IMR-90 (cell line): ENCODE results near the gene RBBP8. TPM values are rescaled to one million over a fixed set of nuclear protein-coding genes. Genes with fewer than 3 reads are reported as not detected.
A peak's percentile ranks its signal among the peaks of the same experiment; 100 is the strongest.

Experiments used
- ATAC-seq: fragments of 200-7000 bp; cut with Tn5 transposase; 2 replicates; pipeline ENCODE4 v1.9.1; 2020; ENCODE audit warnings: low read depth, mild to moderate bottlenecking, moderate library complexity
- BruUV-seq: library from RNA; stranded (reverse); fragments of 400-500 nt; replicated peaks from 2 replicates; lab custom pipeline; 2021; lab: Mats Ljungman, UMichigan
- CTCF ChIA-PET: fragments of 300-600 bp; formaldehyde crosslinking; extraction: SDS; loops from one replicate; lab custom pipeline; 2021; ENCODE audit warnings: antibody characterized with exemption; lab: Yijun Ruan, JAX
- POLR2A ChIA-PET: fragments of 300-600 bp; sonication (Branson Sonifier 250); formaldehyde crosslinking; loops from one replicate; lab custom pipeline; 2022; ENCODE audit warnings: antibody characterized with exemption; ENCODE audit not compliant: unreplicated experiment; lab: Charles Lee
- DNase-seq: peaks from one replicate; pipeline ENCODE4 v3.0.0; 2013
- H2AFZ ChIP-seq: replicated peaks from 2 replicates; pipeline ENCODE3; 2013; ENCODE audit warnings: low read length, mild to moderate bottlenecking; ENCODE audit not compliant: poor library complexity
- H2AK5ac ChIP-seq: 2 replicates; pipeline ENCODE4 v1.6.1; 2013; ENCODE audit warnings: low read depth, low read length, inconsistent platforms
- H2AK9ac ChIP-seq: replicated peaks from 2 replicates; pipeline ENCODE3; 2013; ENCODE audit warnings: mild to moderate bottlenecking, low read depth, low read length, moderate library complexity; ENCODE audit not compliant: poor library complexity
- H2BK120ac ChIP-seq: 2 replicates; pipeline ENCODE4 v1.6.1; 2013; ENCODE audit warnings: low read depth, low read length, inconsistent platforms
- H2BK15ac ChIP-seq: 3 replicates; pipeline ENCODE4 v1.6.1; 2013; ENCODE audit warnings: low read depth, low read length, inconsistent platforms
- H2BK20ac ChIP-seq: 2 replicates; pipeline ENCODE4 v1.6.1; 2013; ENCODE audit warnings: low read depth, mild to moderate bottlenecking, inconsistent platforms, low read length, moderate library complexity
- H2BK5ac ChIP-seq: 2 replicates; pipeline ENCODE4 v1.6.1; 2013; ENCODE audit warnings: mild to moderate bottlenecking, low read depth, low read length, inconsistent platforms; ENCODE audit not compliant: poor library complexity, severe bottlenecking
- H3K14ac ChIP-seq: replicated peaks from 2 replicates; pipeline ENCODE4 v1.6.1; 2013; ENCODE audit warnings: low read depth, low read length, inconsistent platforms
- H3K18ac ChIP-seq: 2 replicates; pipeline ENCODE4 v1.6.1; 2013; ENCODE audit warnings: low read depth, low read length, control low read depth
- H3K23ac ChIP-seq: 2 replicates; pipeline ENCODE4 v1.6.1; 2013; ENCODE audit warnings: low read depth, low read length, inconsistent platforms
- H3K27ac ChIP-seq: 2 replicates; pipeline ENCODE4 v1.5.1; 2013; ENCODE audit warnings: mild to moderate bottlenecking, control low read depth, low read length; ENCODE audit not compliant: insufficient read depth
- H3K27me3 ChIP-seq: 2 replicates; pipeline ENCODE4 v1.6.1; 2013; ENCODE audit warnings: low read length; ENCODE audit not compliant: control insufficient read depth, insufficient read depth
- H3K36me3 ChIP-seq: 2 replicates; pipeline ENCODE4 v1.6.1; 2013; ENCODE audit warnings: low read length, mixed read lengths; ENCODE audit not compliant: control insufficient read depth, insufficient read depth
- H3K4ac ChIP-seq: 2 replicates; pipeline ENCODE4 v1.6.1; 2013; ENCODE audit warnings: low read depth, low read length, inconsistent platforms
- H3K4me1 ChIP-seq: 2 replicates; pipeline ENCODE4 v1.6.1; 2013; ENCODE audit warnings: low read length, mixed read lengths; ENCODE audit not compliant: control insufficient read depth, insufficient read depth
- H3K4me2 ChIP-seq: 2 replicates; pipeline ENCODE4 v1.6.1; 2013; ENCODE audit warnings: low read depth, mild to moderate bottlenecking, control low read depth, low read length, moderate library complexity
- H3K4me3 ChIP-seq: 2 replicates; pipeline ENCODE4 v1.5.1; 2013; ENCODE audit warnings: low read depth, mild to moderate bottlenecking, control low read depth, low read length, moderate library complexity; ENCODE audit not compliant: insufficient read depth
- H3K56ac ChIP-seq: 2 replicates; pipeline ENCODE4 v1.6.1; 2013; ENCODE audit warnings: low read length, inconsistent platforms; ENCODE audit not compliant: insufficient read depth; ENCODE audit errors: extremely low read depth
- H3K79me1 ChIP-seq, 2 experiments: 2 replicates each; pipeline ENCODE4 v1.6.1; 2013; ENCODE audit warnings: low read length in 2 of 2, inconsistent platforms in 1 of 2, low read depth in 1 of 2
- H3K9ac ChIP-seq: 2 replicates; pipeline ENCODE4 v1.6.1; 2013; ENCODE audit warnings: low read depth, low read length, control low read depth
- H3K9me1 ChIP-seq: 2 replicates; pipeline ENCODE4 v1.6.1; 2013; ENCODE audit warnings: low read length, inconsistent platforms; ENCODE audit not compliant: insufficient read depth
- H3K9me3 ChIP-seq: 2 replicates; pipeline ENCODE4 v1.6.1; 2013; ENCODE audit warnings: low read length; ENCODE audit not compliant: control insufficient read depth, insufficient read depth
- H4K20me1 ChIP-seq: 2 replicates; pipeline ENCODE4 v1.6.1; 2013; ENCODE audit warnings: low read length, inconsistent platforms; ENCODE audit not compliant: insufficient read depth
- H4K5ac ChIP-seq: 2 replicates; pipeline ENCODE4 v1.6.1; 2013; ENCODE audit warnings: mild to moderate bottlenecking, low read depth, low read length, control low read depth
- H4K8ac ChIP-seq, 2 experiments: 2 replicates each; pipeline ENCODE4 v1.6.1; 2013; ENCODE audit warnings: low read depth in 2 of 2, low read length in 2 of 2, control low read depth in 1 of 2, inconsistent platforms in 1 of 2
- H4K91ac ChIP-seq: 2 replicates; pipeline ENCODE4 v1.6.1; 2013; ENCODE audit warnings: low read depth, low read length, inconsistent platforms; ENCODE audit not compliant: insufficient read depth
- CEBPB ChIP-seq: IDR thresholded peaks from 2 replicates; pipeline ENCODE4 v1.6.1; 2012; ENCODE audit warnings: low read depth, low read length, improper control_type of control experiment
- FOS ChIP-seq: fragments of 150-350 bp; IDR thresholded peaks from 2 replicates; pipeline ENCODE4 v1.6.1; 2016; ENCODE audit warnings: low read depth, low read length
- MAFK ChIP-seq: IDR thresholded peaks from 2 replicates; pipeline ENCODE4 v1.6.1; 2012; ENCODE audit warnings: low read depth, low read length, improper control_type of control experiment
- POLR2A ChIP-seq: IDR thresholded peaks from 2 replicates; pipeline ENCODE4 v1.6.1; 2012; ENCODE audit warnings: mild to moderate bottlenecking, low read depth, low read length
- RAD21 ChIP-seq: IDR thresholded peaks from 2 replicates; pipeline ENCODE4 v1.6.1; 2012; ENCODE audit warnings: low read length, improper control_type of control experiment
- RCOR1 ChIP-seq: IDR thresholded peaks from 2 replicates; pipeline ENCODE4 v1.6.1; 2012; ENCODE audit warnings: mild to moderate bottlenecking, low read length, improper control_type of control experiment; ENCODE audit not compliant: insufficient replicate concordance
- WGBS, 2 experiments: methylation state at CpG; one replicate each; pipeline versions ENCODE4 v1.1.5 to v1.1.7; 2013; ENCODE audit warnings: missing lambda C conversion rate in 2 of 2; ENCODE audit not compliant: insufficient read length in 1 of 2; ENCODE audit errors: extremely low coverage in 2 of 2; 5-methylcytosine and 5-hydroxymethylcytosine counted together
- dilution Hi-C: fragments of 300-500 bp; cut with HindIII; formaldehyde crosslinking; loops from one replicate; pipeline ENCODE4 v1.14.3; 2018; ENCODE audit warnings: low sequenced_read_pairs; ENCODE audit not compliant: unreplicated experiment
- in situ Hi-C: fragments of 300-500 bp; cut with MboI; formaldehyde crosslinking; loops from 3 replicates; pipeline ENCODE4 v1.14.3; 2019; ENCODE audit warnings: low sequenced_read_pairs, inconsistent platforms, mixed read lengths
- intact Hi-C: fragments of 100-400 bp; cut with micrococcal nuclease; formaldehyde crosslinking; loops from 2 replicates; pipeline ENCODE4 v1.10.0; 2022
- polyA plus RNA-seq, 3 experiments: library from polyadenylated mRNA; depleted of rRNA; stranded (reverse); fragments of >200 nt; gene quantifications; 2 replicates each; pipeline ENCODE4 v1.2.3, GENCODE V29; 2012; ENCODE audit warnings: low replicate concordance in 1 of 3
- total RNA-seq: library from RNA; depleted of rRNA; stranded (reverse); fragments of >200 nt; gene quantifications from 2 replicates; pipeline ENCODE4 v1.2.3, GENCODE V29; 2012

RBBP8 gene
- total and polyA plus RNA-seq, 2 of the 4 experiments (the other 2 are of a cell fraction), result 12.0 to 21.1 TPM

- Histone ChIP-seq H4K20me1 (no peaks in the 10 kb centered on the region), H3K18ac (no peak overlapping the region), H2BK120ac (no peak overlapping the region), H3K4me3 (no peak overlapping the region), H4K8ac (no peak overlapping the region), H3K36me3 (peaks cover 2% of the 10 kb centered on the region; the same call in 1 of the 2 replicates), H3K4me1 (peaks cover 4% of the 10 kb centered on the region; the same call in 1 of the 2 replicates), H2AK5ac (no peak overlapping the region), H3K9me1 (no peaks in the 10 kb centered on the region; the same call in 1 of the 2 replicates), H2BK15ac (no peak overlapping the region), H3K9me3 (no peaks in the 10 kb centered on the region), H4K91ac (no peak overlapping the region), H3K14ac (no peak overlapping the region), H3K56ac (no peak overlapping the region), H2BK20ac (no peak overlapping the region), H3K27me3 (no peaks in the 10 kb centered on the region), H2AFZ (no peak overlapping the region), H4K5ac (no peak overlapping the region), H3K23ac (no peak overlapping the region), H3K27ac (no peak overlapping the region), H2BK5ac (no peak overlapping the region), H3K79me1 (no peaks in the 10 kb centered on the region), H2AK9ac (no peak overlapping the region), H3K4me2 (no peak overlapping the region), H3K4ac (no peak overlapping the region), H3K9ac (no peak overlapping the region)
- dilution Hi-C loops (no loop called here), in situ Hi-C loops (loop anchor here (25.0 kb wide), 1 partner anchor 1087 kb away; no protein-coding TSS in a partner anchor), intact Hi-C loops (no loop called here)
- ATAC-seq, result no peak
- WGBS, 2 experiments, result no CpG with 5 or more reads among the region's 2 CpGs
- CTCF ChIA-PET, result no interaction called here
- no peak for DNase-seq
- BruUV-seq, result no TSS peak
- TF ChIP-seq CEBPB (peak; percentile 96), MAFK (no peak), POLR2A (no peak), RAD21 (no peak), FOS (no peak), RCOR1 (no peak)
- POLR2A ChIA-PET, result no interaction called here
Observed at GRCh38 chr18:22999647-23000046, 66.5 kb downstream of the RBBP8 start.
